Loucy (cell line): ENCODE results near the gene THADA.

ENCODE experiments used
- EZH2phosphoT487 ChIP-seq: fragments of 200-600 bp; IDR thresholded peaks from 2 replicates; pipeline ENCODE4 v1.6.1; 2018; ENCODE audit warnings: antibody characterized with exemption, mild to moderate bottlenecking, moderate library complexity, borderline replicate concordance
- TF ChIP-seq, protein P1 (sequence below): fragments of 200-600 bp; sonication (generic); conservative IDR thresholded peaks from 2 replicates; pipeline ENCODE4 v1.5.1; 2014; ENCODE audit warnings: mild to moderate bottlenecking, antibody characterized with exemption, low read length

DNA sequence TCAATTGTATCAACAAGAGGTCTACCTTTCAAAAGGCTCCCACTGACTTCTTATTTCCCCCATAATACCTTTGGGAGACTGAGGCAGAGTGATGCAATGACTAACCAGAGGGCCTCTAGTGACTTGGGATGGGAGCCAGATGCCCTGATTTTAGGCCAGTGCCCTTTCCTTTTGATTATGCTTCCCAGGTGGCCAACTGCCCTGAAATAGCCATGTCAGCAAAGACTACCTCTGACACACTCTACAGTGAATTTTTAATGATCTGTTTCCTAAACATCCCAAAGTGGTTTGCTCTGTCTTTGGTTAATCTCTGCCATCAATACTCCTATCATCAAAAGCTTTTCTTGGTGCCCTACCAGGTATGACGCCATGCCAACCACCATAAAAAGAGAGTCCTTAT is 303.5 kb downstream of the THADA start:
- TF ChIP-seq, protein P1, sequence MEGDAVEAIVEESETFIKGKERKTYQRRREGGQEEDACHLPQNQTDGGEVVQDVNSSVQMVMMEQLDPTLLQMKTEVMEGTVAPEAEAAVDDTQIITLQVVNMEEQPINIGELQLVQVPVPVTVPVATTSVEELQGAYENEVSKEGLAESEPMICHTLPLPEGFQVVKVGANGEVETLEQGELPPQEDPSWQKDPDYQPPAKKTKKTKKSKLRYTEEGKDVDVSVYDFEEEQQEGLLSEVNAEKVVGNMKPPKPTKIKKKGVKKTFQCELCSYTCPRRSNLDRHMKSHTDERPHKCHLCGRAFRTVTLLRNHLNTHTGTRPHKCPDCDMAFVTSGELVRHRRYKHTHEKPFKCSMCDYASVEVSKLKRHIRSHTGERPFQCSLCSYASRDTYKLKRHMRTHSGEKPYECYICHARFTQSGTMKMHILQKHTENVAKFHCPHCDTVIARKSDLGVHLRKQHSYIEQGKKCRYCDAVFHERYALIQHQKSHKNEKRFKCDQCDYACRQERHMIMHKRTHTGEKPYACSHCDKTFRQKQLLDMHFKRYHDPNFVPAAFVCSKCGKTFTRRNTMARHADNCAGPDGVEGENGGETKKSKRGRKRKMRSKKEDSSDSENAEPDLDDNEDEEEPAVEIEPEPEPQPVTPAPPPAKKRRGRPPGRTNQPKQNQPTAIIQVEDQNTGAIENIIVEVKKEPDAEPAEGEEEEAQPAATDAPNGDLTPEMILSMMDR, result no peak
- no peak for TF ChIP-seq EZH2phosphoT487
